Measurements from ENCODE around the gene BEAN1.

The BEAN1 gene

DNA sequence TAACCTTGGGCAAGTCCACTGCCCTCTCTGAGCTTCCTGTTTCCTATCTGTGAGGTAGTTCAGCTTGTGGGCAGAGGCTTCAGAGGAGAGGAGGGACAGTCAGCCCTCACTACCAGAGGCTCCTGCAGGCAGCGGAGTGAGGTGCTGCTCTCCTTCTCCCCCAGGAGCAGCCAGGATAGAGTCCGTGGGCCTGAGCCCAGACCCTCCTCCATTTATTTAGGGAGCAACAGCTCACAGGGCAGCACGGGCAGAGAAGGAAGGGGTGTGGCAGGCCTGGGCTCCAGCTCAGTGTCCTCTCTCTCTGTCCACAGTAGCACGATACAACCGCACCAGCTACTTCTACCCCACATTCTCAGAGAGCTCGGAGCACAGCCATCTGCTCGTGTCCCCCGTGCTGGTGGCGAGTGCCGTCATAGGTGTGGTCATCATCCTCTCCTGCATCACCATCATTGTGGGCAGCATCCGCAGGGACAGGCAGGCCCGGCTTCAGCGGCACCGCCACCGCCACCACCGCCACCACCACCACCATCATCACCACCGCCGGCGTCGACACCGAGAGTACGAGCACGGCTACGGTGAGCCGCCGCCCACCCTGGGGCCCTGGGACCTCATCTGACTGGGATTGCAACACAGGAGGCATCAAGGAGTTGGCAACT, 42.3 kb downstream of the BEAN1 start:
- H3K4ac ChIP-seq (ENCODE audit: low read depth, low read length), result no peak overlapping the region
- no CpG with 5 or more reads among the region's 26 CpGs for WGBS (ENCODE audit: extremely low coverage, insufficient coverage, low lambda C conversion rate)
- H3K36me3 ChIP-seq (ENCODE audit: control insufficient read depth, insufficient read depth, low read length), result no peaks in the 10 kb centered on the region
- H2BK15ac ChIP-seq (replicated peaks; ENCODE audit: low read depth), result no peak overlapping the region
- H3K23ac ChIP-seq (ENCODE audit: low read length), result no peak overlapping the region
- H4K8ac ChIP-seq (ENCODE audit: low read depth, low read length), result no peak overlapping the region
- H3K79me2 ChIP-seq (ENCODE audit: control insufficient read depth, insufficient read depth, low read length), result no peaks in the 10 kb centered on the region
- H3K18ac ChIP-seq (ENCODE audit: low read length), result no peak overlapping the region
- DNase-seq, result no peak
- no peak overlapping the region for H2AK5ac ChIP-seq (ENCODE audit: low read length)
- no peaks in the 10 kb centered on the region for H3K27me3 ChIP-seq (ENCODE audit: insufficient read depth, low read length, poor library complexity)
- H2BK5ac ChIP-seq (ENCODE audit: low read length), result no peak overlapping the region
- H3K79me1 ChIP-seq (ENCODE audit: low read length), result no peaks in the 10 kb centered on the region
- H3K27ac ChIP-seq (ENCODE audit: low read depth, low read length), result no peak overlapping the region
- no peak overlapping the region for H3K4me3 ChIP-seq (ENCODE audit: low read length)
- H3K56ac ChIP-seq (ENCODE audit: low read length), result no peak overlapping the region
- no peak overlapping the region for H3K9ac ChIP-seq (ENCODE audit: low read length)
- no peaks in the 10 kb centered on the region for H3K4me1 ChIP-seq (ENCODE audit: control insufficient read depth, low read depth, low read length)
- H2BK120ac ChIP-seq (ENCODE audit: low read depth, low read length), result no peak overlapping the region
- H3K4me2 ChIP-seq (ENCODE audit: low read length), result no peak overlapping the region
- H4K5ac ChIP-seq (ENCODE audit: low read length), result no peak overlapping the region

DNA sequence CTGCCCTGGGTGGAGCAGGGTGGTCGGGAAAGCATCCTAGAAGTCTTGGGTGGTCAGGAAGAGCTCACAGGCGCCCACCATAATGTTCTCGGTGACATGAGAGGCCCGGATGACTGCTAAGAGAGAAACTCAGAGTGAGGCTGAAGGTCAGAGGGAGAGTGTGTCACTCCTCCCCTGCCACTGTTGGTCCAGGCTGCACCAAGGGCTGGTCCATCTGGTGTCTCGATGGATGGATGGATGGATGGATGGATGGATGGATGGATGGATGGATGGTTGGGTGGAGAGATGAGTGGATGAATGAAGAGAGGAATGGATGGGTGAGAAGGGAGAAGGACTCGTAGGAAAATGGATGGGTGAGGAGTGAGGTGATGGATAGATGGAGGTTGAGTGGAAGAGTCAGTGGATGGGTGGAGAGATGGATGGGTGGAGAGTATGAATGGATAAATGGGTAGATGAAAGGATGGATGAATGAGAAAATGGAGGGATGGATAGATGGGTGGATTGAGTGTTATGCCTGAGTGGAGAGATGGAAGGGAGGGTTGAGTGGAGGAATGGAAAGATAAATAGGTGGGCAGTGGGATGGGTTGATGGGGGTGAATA, 43.0 kb downstream of the BEAN1 start:
- Histone ChIP-seq H3K36me3 (ENCODE audit: control insufficient read depth, insufficient read depth, low read length) (no peaks in the 10 kb centered on the region), H3K4me1 (ENCODE audit: control insufficient read depth, low read depth, low read length) (no peaks in the 10 kb centered on the region), H3K4ac (ENCODE audit: low read depth, low read length) (no peak overlapping the region), H3K9ac (ENCODE audit: low read length) (no peak overlapping the region), H2AK5ac (ENCODE audit: low read length) (no peak overlapping the region), H3K27ac (ENCODE audit: low read depth, low read length) (no peak overlapping the region), H3K23ac (ENCODE audit: low read length) (no peak overlapping the region), H3K79me1 (ENCODE audit: low read length) (no peaks in the 10 kb centered on the region), H3K4me2 (ENCODE audit: low read length) (no peak overlapping the region), H4K8ac (ENCODE audit: low read depth, low read length) (no peak overlapping the region), H2BK5ac (ENCODE audit: low read length) (no peak overlapping the region), H4K5ac (ENCODE audit: low read length) (no peak overlapping the region), H3K4me3 (ENCODE audit: low read length) (no peak overlapping the region), H2BK120ac (ENCODE audit: low read depth, low read length) (no peak overlapping the region), H3K27me3 (ENCODE audit: insufficient read depth, low read length, poor library complexity) (no peaks in the 10 kb centered on the region), H3K56ac (ENCODE audit: low read length) (no peak overlapping the region), H3K79me2 (ENCODE audit: control insufficient read depth, insufficient read depth, low read length) (no peaks in the 10 kb centered on the region), H2BK15ac (replicated peaks; ENCODE audit: low read depth) (no peak overlapping the region), H3K18ac (ENCODE audit: low read length) (no peak overlapping the region)
- 100% methylated on average over 1 of the region's 6 CpGs for WGBS (ENCODE audit: extremely low coverage, insufficient coverage, low lambda C conversion rate)
- DNase-seq, result no peak

DNA sequence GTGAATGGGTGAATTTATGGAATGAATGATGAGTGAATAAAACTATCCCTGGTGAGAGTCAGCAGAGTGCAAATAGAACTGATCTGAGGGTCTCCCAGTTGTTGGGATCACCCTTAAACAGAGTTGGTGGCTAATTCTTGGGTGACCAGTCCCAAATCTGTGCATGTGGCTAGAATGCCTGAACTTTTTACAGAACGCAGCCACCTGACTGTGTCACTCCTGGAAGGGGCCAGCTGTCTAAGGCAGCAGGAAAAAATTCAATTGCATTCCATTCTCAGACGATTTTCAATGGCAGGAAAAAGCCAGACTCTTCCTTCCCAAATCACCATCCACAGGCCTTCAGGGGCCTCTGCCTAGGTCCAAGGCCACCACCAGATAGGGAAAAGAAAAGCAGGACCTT, 43.5 kb downstream of the BEAN1 start:
- Histone ChIP-seq H3K27ac (ENCODE audit: low read depth, low read length) (no peak overlapping the region), H3K9ac (ENCODE audit: low read length) (no peak overlapping the region), H3K36me3 (ENCODE audit: control insufficient read depth, insufficient read depth, low read length) (no peaks in the 10 kb centered on the region), H3K4me2 (ENCODE audit: low read length) (no peak overlapping the region), H3K27me3 (ENCODE audit: insufficient read depth, low read length, poor library complexity) (no peaks in the 10 kb centered on the region), H3K4me1 (ENCODE audit: control insufficient read depth, low read depth, low read length) (no peaks in the 10 kb centered on the region), H3K79me1 (ENCODE audit: low read length) (no peaks in the 10 kb centered on the region), H4K5ac (ENCODE audit: low read length) (no peak overlapping the region), H3K56ac (ENCODE audit: low read length) (no peak overlapping the region), H3K23ac (ENCODE audit: low read length) (no peak overlapping the region), H3K4ac (ENCODE audit: low read depth, low read length) (no peak overlapping the region), H4K8ac (ENCODE audit: low read depth, low read length) (no peak overlapping the region), H2BK15ac (replicated peaks; ENCODE audit: low read depth) (no peak overlapping the region), H3K18ac (ENCODE audit: low read length) (no peak overlapping the region), H2AK5ac (ENCODE audit: low read length) (no peak overlapping the region), H3K79me2 (ENCODE audit: control insufficient read depth, insufficient read depth, low read length) (no peaks in the 10 kb centered on the region), H3K4me3 (ENCODE audit: low read length) (no peak overlapping the region), H2BK120ac (ENCODE audit: low read depth, low read length) (no peak overlapping the region), H2BK5ac (ENCODE audit: low read length) (no peak overlapping the region)
- no peak for DNase-seq
- WGBS (ENCODE audit: extremely low coverage, insufficient coverage, low lambda C conversion rate), result no CpG with 5 or more reads among the region's 2 CpGs

DNA sequence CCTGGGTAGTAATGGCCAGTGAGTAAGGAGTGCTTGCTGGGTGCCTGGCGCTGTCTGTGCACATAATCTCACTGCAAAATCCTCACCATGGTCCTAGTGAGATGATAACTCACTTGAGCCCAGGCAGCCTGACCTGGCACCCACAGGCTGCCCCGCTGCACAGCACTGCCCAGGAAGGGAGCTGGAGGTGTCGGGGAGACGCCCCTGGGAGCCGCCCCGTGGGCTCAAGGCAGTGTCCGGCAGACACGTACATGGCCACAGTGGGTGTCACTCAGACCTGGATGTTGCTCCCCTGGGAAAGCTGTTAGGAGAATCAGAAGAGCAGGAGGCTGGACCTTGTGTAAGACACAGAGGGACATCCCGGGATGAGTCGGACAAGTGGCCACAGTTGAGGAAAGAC, 44.2 kb downstream of the BEAN1 start:
- H3K4me1 ChIP-seq (ENCODE audit: control insufficient read depth, low read depth, low read length), result no peaks in the 10 kb centered on the region
- no peak overlapping the region for H2AK5ac ChIP-seq (ENCODE audit: low read length)
- H3K27ac ChIP-seq (ENCODE audit: low read depth, low read length), result no peak overlapping the region
- H3K23ac ChIP-seq (ENCODE audit: low read length), result no peak overlapping the region
- H2BK5ac ChIP-seq (ENCODE audit: low read length), result no peak overlapping the region
- H3K18ac ChIP-seq (ENCODE audit: low read length), result no peak overlapping the region
- no peaks in the 10 kb centered on the region for H3K79me2 ChIP-seq (ENCODE audit: control insufficient read depth, insufficient read depth, low read length)
- H4K5ac ChIP-seq (ENCODE audit: low read length), result no peak overlapping the region
- no peak overlapping the region for H3K56ac ChIP-seq (ENCODE audit: low read length)
- H3K79me1 ChIP-seq (ENCODE audit: low read length), result no peaks in the 10 kb centered on the region
- H3K4ac ChIP-seq (ENCODE audit: low read depth, low read length), result no peak overlapping the region
- H4K8ac ChIP-seq (ENCODE audit: low read depth, low read length), result no peak overlapping the region
- H2BK120ac ChIP-seq (ENCODE audit: low read depth, low read length), result no peak overlapping the region
- no peak overlapping the region for H3K4me3 ChIP-seq (ENCODE audit: low read length)
- no peak overlapping the region for H3K4me2 ChIP-seq (ENCODE audit: low read length)
- WGBS (ENCODE audit: extremely low coverage, insufficient coverage, low lambda C conversion rate), result no CpG with 5 or more reads among the region's 10 CpGs
- H3K27me3 ChIP-seq (ENCODE audit: insufficient read depth, low read length, poor library complexity), result no peaks in the 10 kb centered on the region
- no peaks in the 10 kb centered on the region for H3K36me3 ChIP-seq (ENCODE audit: control insufficient read depth, insufficient read depth, low read length)
- H2BK15ac ChIP-seq (replicated peaks; ENCODE audit: low read depth), result no peak overlapping the region
- no peak overlapping the region for H3K9ac ChIP-seq (ENCODE audit: low read length)
- no peak for DNase-seq

DNA sequence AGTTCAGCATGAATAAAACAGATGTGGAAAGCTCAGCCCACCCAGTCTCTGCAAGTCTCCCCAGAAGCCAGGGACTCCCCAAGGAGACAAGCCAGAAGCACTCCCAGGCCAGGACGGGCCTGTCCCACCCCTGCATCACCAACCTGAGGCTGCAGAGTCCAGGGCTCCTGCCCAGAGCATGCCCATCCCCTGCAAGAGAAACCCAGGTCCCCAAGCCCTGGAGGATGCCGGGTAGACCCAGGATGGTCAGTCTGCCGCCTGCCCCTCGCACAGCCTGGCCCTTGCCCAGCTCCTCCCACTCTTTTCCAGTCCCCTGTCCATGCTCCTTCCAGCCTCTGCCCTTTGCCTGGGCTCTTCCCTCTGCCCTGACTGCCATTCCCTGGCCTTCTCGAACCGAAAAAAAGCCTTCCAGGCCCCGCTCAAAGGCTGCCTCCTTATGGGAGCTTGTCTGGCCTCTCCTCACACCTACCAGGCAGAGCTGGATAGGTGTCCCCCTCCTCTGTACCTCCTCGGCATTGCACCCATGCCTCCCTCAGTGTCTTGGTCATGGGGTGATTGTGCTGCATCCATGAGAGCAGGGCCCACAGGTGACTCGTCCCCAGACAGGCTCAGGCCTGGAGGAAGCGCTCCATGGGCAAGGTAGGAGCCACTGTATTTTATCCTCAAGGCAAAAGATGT, 44.8 kb downstream of the BEAN1 start:
- no peaks in the 10 kb centered on the region for H3K79me1 ChIP-seq (ENCODE audit: low read length)
- no peaks in the 10 kb centered on the region for H3K4me1 ChIP-seq (ENCODE audit: control insufficient read depth, low read depth, low read length)

More for the DNA sequence above, 44.8 kb downstream of the BEAN1 start:
- Histone ChIP-seq H2BK15ac (replicated peaks; ENCODE audit: low read depth) (no peak overlapping the region), H3K4me2 (ENCODE audit: low read length) (no peak overlapping the region), H3K4ac (ENCODE audit: low read depth, low read length) (no peak overlapping the region), H3K18ac (ENCODE audit: low read length) (no peak overlapping the region), H4K5ac (ENCODE audit: low read length) (no peak overlapping the region), H2BK120ac (ENCODE audit: low read depth, low read length) (no peak overlapping the region), H2AK5ac (ENCODE audit: low read length) (no peak overlapping the region), H3K27ac (ENCODE audit: low read depth, low read length) (no peak overlapping the region), H3K36me3 (ENCODE audit: control insufficient read depth, insufficient read depth, low read length) (no peaks in the 10 kb centered on the region), H3K79me2 (ENCODE audit: control insufficient read depth, insufficient read depth, low read length) (no peaks in the 10 kb centered on the region), H3K4me3 (ENCODE audit: low read length) (no peak overlapping the region), H2BK5ac (ENCODE audit: low read length) (no peak overlapping the region), H3K56ac (ENCODE audit: low read length) (no peak overlapping the region), H3K9ac (ENCODE audit: low read length) (no peak overlapping the region), H4K8ac (ENCODE audit: low read depth, low read length) (no peak overlapping the region), H3K23ac (ENCODE audit: low read length) (no peak overlapping the region), H3K27me3 (ENCODE audit: insufficient read depth, low read length, poor library complexity) (no peaks in the 10 kb centered on the region)
- peak; percentile 50 for DNase-seq
- no CpG with 5 or more reads among the region's 10 CpGs for WGBS (ENCODE audit: extremely low coverage, insufficient coverage, low lambda C conversion rate)

Measured in mesendoderm (in vitro differentiated cells).